ENCODE measurements around the gene ALDH5A1. TPM values are rescaled to one million over a fixed set of nuclear protein-coding genes. Genes with fewer than 3 reads are reported as not detected.
A peak's percentile ranks its signal among the peaks of the same experiment; 100 is the strongest.

Gene ALDH5A1
- total and polyA plus RNA-seq, 2 of the 13 experiments (the other 11 are each of a cell fraction or from before 2014, with no cell fraction given): 12.8 to 32.5 TPM

DNA sequence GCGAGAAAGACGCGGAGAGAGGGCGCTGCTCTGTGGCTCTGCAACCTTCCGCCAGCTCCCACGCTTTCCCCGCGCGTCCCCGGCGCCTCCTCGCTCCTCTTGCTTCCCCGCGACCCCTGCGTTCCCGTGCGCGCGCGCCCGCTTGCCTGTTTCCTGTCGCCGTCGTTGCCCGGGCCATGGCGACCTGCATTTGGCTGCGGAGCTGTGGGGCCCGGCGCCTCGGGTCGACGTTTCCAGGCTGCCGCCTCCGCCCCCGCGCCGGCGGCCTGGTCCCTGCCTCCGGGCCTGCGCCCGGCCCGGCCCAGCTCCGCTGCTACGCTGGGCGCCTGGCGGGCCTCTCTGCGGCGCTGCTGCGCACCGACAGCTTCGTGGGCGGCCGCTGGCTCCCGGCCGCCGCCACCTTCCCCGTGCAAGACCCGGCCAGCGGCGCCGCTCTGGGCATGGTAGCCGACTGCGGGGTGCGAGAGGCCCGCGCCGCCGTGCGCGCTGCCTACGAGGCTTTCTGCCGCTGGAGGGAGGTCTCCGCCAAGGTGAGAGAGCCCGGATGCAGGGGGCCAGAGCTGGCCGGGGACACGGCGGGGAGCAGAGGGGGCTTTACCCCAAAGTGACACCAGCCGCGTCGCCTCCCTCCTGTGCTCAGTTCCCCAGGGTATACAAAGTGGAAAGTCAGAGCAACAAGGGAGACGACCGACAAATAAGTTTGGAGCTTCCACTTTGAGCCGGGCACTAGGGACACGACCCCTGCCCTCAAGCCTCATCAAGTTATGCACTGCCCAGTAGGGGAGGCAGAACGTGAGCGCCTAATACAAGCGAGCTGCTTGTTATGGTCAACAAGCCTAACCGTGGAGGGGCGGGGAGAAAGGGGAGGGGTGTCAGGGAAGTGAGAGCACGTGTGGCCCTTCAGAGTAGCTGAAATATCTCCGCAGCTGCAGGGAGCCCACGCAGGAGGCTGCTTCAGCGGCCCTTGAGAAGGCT, at the start of gene ALDH5A1 (continued):
- TF ChIP-seq, protein P1, sequence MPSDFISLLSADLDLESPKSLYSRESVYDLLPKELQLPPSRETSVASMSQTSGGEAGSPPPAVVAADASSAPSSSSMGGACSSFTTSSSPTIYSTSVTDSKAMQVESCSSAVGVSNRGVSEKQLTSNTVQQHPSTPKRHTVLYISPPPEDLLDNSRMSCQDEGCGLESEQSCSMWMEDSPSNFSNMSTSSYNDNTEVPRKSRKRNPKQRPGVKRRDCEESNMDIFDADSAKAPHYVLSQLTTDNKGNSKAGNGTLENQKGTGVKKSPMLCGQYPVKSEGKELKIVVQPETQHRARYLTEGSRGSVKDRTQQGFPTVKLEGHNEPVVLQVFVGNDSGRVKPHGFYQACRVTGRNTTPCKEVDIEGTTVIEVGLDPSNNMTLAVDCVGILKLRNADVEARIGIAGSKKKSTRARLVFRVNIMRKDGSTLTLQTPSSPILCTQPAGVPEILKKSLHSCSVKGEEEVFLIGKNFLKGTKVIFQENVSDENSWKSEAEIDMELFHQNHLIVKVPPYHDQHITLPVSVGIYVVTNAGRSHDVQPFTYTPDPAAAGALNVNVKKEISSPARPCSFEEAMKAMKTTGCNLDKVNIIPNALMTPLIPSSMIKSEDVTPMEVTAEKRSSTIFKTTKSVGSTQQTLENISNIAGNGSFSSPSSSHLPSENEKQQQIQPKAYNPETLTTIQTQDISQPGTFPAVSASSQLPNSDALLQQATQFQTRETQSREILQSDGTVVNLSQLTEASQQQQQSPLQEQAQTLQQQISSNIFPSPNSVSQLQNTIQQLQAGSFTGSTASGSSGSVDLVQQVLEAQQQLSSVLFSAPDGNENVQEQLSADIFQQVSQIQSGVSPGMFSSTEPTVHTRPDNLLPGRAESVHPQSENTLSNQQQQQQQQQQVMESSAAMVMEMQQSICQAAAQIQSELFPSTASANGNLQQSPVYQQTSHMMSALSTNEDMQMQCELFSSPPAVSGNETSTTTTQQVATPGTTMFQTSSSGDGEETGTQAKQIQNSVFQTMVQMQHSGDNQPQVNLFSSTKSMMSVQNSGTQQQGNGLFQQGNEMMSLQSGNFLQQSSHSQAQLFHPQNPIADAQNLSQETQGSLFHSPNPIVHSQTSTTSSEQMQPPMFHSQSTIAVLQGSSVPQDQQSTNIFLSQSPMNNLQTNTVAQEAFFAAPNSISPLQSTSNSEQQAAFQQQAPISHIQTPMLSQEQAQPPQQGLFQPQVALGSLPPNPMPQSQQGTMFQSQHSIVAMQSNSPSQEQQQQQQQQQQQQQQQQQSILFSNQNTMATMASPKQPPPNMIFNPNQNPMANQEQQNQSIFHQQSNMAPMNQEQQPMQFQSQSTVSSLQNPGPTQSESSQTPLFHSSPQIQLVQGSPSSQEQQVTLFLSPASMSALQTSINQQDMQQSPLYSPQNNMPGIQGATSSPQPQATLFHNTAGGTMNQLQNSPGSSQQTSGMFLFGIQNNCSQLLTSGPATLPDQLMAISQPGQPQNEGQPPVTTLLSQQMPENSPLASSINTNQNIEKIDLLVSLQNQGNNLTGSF (CRISPR knock-in tag; IDR thresholded peaks at IDR 0.05): peak; percentile 63; the same call in 1 of the 2 replicates
- TF ChIP-seq, protein P2, sequence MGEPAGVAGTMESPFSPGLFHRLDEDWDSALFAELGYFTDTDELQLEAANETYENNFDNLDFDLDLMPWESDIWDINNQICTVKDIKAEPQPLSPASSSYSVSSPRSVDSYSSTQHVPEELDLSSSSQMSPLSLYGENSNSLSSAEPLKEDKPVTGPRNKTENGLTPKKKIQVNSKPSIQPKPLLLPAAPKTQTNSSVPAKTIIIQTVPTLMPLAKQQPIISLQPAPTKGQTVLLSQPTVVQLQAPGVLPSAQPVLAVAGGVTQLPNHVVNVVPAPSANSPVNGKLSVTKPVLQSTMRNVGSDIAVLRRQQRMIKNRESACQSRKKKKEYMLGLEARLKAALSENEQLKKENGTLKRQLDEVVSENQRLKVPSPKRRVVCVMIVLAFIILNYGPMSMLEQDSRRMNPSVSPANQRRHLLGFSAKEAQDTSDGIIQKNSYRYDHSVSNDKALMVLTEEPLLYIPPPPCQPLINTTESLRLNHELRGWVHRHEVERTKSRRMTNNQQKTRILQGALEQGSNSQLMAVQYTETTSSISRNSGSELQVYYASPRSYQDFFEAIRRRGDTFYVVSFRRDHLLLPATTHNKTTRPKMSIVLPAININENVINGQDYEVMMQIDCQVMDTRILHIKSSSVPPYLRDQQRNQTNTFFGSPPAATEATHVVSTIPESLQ (CRISPR knock-in tag; conservative IDR thresholded peaks at IDR 0.05): no peak
- TF ChIP-seq HNRNPUL1 (IDR thresholded peaks at IDR 0.05; ENCODE audit: low read depth, low read length) (no peak), ARNT (IDR thresholded peaks at IDR 0.05) (no peak), PRPF4 (IDR thresholded peaks at IDR 0.05; ENCODE audit: low read depth, low read length, poor library complexity, severe bottlenecking) (no peak), ZNF460 (CRISPR knock-in tag; IDR thresholded peaks at IDR 0.05; ENCODE audit: borderline replicate concordance) (no peak; the same call in 1 of the 2 replicates), IKZF4 (CRISPR knock-in tag; IDR thresholded peaks at IDR 0.05; ENCODE audit: borderline replicate concordance, low read depth, not compliant biosample characterization) (peak; percentile 94), NFYC (CRISPR knock-in tag; IDR thresholded peaks at IDR 0.05) (no peak), ZNF510 (CRISPR knock-in tag; IDR thresholded peaks at IDR 0.05; ENCODE audit: low read depth) (no peak), ZNF552 (CRISPR knock-in tag; IDR thresholded peaks at IDR 0.05; ENCODE audit: borderline replicate concordance) (no peak), HMG20A (CRISPR knock-in tag; IDR thresholded peaks at IDR 0.05; ENCODE audit: borderline replicate concordance) (no peak), TCF12 (IDR thresholded peaks at IDR 0.05) (no peak), TCF12 (CRISPR knock-in tag; IDR thresholded peaks at IDR 0.05) (no peak), ZNF329 (CRISPR knock-in tag; IDR thresholded peaks at IDR 0.05; ENCODE audit: low read depth) (no peak), ZNF709 (CRISPR knock-in tag; IDR thresholded peaks at IDR 0.05) (no peak; the same call in 1 of the 2 replicates), TOPORS (CRISPR knock-in tag; IDR thresholded peaks at IDR 0.05) (0 out of 2 replicates have a peak, but pooled peaks have one; percentile 45)
- TF ChIP-seq, protein P3, sequence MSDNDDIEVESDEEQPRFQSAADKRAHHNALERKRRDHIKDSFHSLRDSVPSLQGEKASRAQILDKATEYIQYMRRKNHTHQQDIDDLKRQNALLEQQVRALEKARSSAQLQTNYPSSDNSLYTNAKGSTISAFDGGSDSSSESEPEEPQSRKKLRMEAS (IDR thresholded peaks at IDR 0.05): peak; percentile 85
- TF ChIP-seq, protein P4, sequence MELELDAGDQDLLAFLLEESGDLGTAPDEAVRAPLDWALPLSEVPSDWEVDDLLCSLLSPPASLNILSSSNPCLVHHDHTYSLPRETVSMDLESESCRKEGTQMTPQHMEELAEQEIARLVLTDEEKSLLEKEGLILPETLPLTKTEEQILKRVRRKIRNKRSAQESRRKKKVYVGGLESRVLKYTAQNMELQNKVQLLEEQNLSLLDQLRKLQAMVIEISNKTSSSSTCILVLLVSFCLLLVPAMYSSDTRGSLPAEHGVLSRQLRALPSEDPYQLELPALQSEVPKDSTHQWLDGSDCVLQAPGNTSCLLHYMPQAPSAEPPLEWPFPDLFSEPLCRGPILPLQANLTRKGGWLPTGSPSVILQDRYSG (CRISPR knock-in tag; IDR thresholded peaks at IDR 0.05): peak; percentile 93; the same call in 1 of the 2 replicates
- TF ChIP-seq, protein P5, sequence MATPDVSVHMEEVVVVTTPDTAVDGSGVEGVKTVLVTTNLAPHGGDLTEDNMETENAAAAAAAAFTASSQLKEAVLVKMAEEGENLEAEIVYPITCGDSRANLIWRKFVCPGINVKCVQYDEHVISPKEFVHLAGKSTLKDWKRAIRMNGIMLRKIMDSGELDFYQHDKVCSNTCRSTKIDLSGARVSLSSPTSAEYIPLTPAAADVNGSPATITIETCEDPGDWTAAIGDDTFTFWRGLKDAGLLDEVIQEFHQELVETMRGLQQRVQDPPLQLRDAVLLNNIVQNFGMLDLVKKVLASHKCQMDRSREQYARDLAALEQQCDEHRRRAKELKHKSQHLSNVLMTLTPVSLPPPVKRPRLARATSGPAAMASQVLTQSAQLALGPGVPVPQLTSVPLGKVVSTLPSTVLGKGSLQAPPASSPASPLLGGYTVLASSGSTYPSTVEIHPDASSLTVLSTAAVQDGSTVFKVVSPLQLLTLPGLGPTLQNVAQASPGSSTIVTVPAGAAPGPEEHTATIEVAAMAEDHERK (CRISPR knock-in tag; IDR thresholded peaks at IDR 0.05; ENCODE audit: low read depth): no peak

Data from HepG2 (cell line).